A549 (cell line): ENCODE results near the gene DOCK9.

Source experiments
- CBX2 ChIP-seq: fragments of 200-600 bp; sonication (generic); IDR thresholded peaks from 2 replicates; pipeline ENCODE4 v1.6.1; 2016; ENCODE audit warnings: low read depth, mild to moderate bottlenecking, borderline replicate concordance
- CHD2 ChIP-seq: fragments of 150-350 bp; IDR thresholded peaks from 2 replicates; pipeline ENCODE4 v1.6.1; 2014; ENCODE audit warnings: low read length; ENCODE audit not compliant: partially characterized antibody
- EP300 ChIP-seq, 2 experiments: fragments of >200 bp; sonication (Bioruptor Twin); formaldehyde crosslinking; IDR thresholded peaks; 2 replicates in 1 of 2; 3 replicates in 1 of 2; pipeline ENCODE4 v1.6.1; 2016 to 2017
- HDAC2 ChIP-seq: fragments of 200-600 bp; sonication (generic); IDR thresholded peaks from 2 replicates; pipeline ENCODE4 v1.6.1; 2016
- HOXA7 ChIP-seq: fragments of 250-450 bp; sonication (Bioruptor Pico); IDR thresholded peaks from 2 replicates; pipeline ENCODE4 v1.5.0; 2020; ENCODE audit warnings: mild to moderate bottlenecking, moderate library complexity
- POLR2A ChIP-seq: IDR thresholded peaks from 2 replicates; pipeline ENCODE4 v1.6.1; 2012; ENCODE audit warnings: mild to moderate bottlenecking, low read length
- POLR2AphosphoS2 ChIP-seq: conservative IDR thresholded peaks from 2 replicates; pipeline ENCODE4 v1.6.1; 2012; ENCODE audit warnings: low read length, improper control_type of control experiment, inconsistent platforms
- RAD21 ChIP-seq, 2 experiments: fragments of >200 bp in 1 of 2; sonication (Bioruptor Twin) in 1 of 2; formaldehyde crosslinking in 1 of 2; IDR thresholded peaks in 1 of 2; conservative IDR thresholded peaks in 1 of 2; 2 replicates in 1 of 2; 3 replicates in 1 of 2; pipeline ENCODE4 v1.6.1; 2012 to 2018; ENCODE audit warnings: inconsistent platforms in 1 of 2
- RFX5 ChIP-seq: fragments of 450-650 bp; IDR thresholded peaks from 2 replicates; pipeline ENCODE4 v1.7.1; 2014; ENCODE audit warnings: antibody characterized with exemption, mild to moderate bottlenecking, moderate library complexity
- RNF2 ChIP-seq: fragments of 200-600 bp; sonication (generic); IDR thresholded peaks from 2 replicates; pipeline ENCODE4 v1.6.1; 2016; ENCODE audit warnings: low read depth, mild to moderate bottlenecking, antibody characterized with exemption, moderate library complexity, borderline replicate concordance
- TF ChIP-seq, protein P1 (sequence below): IDR thresholded peaks from 2 replicates; pipeline ENCODE4 v1.6.1; 2012
- TF ChIP-seq, protein P2 (sequence below): fragments of 200-600 bp; sonication (generic); IDR thresholded peaks from 2 replicates; pipeline ENCODE4 v1.6.1; 2016; ENCODE audit warnings: antibody characterized with exemption, mild to moderate bottlenecking, moderate library complexity
- TF ChIP-seq, protein P3 (sequence below): fragments of >200 bp; sonication (Bioruptor Twin); formaldehyde crosslinking; IDR thresholded peaks from 3 replicates; pipeline ENCODE4 v1.5.1; 2016
- TF ChIP-seq, protein P4 (sequence below): fragments of 250-450 bp; sonication (Bioruptor Pico); IDR thresholded peaks from 2 replicates; pipeline ENCODE4 v1.5.0; 2021; ENCODE audit warnings: mild to moderate bottlenecking, moderate library complexity, borderline replicate concordance

DNA sequence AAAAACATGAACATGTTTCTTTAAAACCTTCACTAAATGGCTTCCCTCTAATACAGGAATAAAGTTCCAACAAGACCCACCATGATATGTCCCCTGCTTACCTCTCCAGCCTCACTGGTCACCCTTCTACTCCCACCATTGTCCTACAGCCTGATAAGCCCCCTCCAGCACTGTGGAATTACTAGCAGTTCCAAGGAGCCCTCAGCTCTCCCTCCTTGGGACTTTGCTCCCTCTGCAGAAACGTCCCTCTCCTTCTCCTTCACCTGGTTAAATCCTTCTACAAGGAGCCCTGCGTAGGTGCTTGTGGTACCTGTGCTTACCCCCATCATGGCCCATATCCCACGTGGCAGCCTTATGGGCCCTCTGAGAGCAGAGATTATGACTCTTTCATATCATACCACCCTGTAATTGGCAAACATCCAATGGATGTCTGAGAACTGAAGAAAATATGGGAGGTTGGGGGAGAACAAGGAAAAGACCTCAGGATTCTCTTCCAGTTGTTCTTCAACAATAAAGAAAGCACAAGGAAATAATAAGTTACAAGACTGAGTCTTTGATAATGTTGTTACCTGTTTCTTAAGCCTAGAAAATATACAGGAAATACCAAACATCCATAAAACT, 26.1 kb upstream of the DOCK9 start:
- no peak for TF ChIP-seq CHD2
- TF ChIP-seq, protein P1, sequence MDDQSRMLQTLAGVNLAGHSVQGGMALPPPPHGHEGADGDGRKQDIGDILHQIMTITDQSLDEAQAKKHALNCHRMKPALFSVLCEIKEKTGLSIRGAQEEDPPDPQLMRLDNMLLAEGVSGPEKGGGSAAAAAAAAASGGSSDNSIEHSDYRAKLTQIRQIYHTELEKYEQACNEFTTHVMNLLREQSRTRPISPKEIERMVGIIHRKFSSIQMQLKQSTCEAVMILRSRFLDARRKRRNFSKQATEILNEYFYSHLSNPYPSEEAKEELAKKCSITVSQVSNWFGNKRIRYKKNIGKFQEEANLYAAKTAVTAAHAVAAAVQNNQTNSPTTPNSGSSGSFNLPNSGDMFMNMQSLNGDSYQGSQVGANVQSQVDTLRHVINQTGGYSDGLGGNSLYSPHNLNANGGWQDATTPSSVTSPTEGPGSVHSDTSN: no peak
- TF ChIP-seq HDAC2: no peak
- TF ChIP-seq RAD21 (conservative IDR thresholded peaks at IDR 0.05 in 1 of 2, IDR thresholded peaks at IDR 0.05 in 1 of 2): no peak
- TF ChIP-seq RNF2: no peak
- TF ChIP-seq, protein P2, sequence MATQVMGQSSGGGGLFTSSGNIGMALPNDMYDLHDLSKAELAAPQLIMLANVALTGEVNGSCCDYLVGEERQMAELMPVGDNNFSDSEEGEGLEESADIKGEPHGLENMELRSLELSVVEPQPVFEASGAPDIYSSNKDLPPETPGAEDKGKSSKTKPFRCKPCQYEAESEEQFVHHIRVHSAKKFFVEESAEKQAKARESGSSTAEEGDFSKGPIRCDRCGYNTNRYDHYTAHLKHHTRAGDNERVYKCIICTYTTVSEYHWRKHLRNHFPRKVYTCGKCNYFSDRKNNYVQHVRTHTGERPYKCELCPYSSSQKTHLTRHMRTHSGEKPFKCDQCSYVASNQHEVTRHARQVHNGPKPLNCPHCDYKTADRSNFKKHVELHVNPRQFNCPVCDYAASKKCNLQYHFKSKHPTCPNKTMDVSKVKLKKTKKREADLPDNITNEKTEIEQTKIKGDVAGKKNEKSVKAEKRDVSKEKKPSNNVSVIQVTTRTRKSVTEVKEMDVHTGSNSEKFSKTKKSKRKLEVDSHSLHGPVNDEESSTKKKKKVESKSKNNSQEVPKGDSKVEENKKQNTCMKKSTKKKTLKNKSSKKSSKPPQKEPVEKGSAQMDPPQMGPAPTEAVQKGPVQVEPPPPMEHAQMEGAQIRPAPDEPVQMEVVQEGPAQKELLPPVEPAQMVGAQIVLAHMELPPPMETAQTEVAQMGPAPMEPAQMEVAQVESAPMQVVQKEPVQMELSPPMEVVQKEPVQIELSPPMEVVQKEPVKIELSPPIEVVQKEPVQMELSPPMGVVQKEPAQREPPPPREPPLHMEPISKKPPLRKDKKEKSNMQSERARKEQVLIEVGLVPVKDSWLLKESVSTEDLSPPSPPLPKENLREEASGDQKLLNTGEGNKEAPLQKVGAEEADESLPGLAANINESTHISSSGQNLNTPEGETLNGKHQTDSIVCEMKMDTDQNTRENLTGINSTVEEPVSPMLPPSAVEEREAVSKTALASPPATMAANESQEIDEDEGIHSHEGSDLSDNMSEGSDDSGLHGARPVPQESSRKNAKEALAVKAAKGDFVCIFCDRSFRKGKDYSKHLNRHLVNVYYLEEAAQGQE: no peak
- no peak for TF ChIP-seq POLR2A
- TF ChIP-seq EP300 (IDR thresholded peaks at IDR 0.05): no peak
- TF ChIP-seq, protein P3, sequence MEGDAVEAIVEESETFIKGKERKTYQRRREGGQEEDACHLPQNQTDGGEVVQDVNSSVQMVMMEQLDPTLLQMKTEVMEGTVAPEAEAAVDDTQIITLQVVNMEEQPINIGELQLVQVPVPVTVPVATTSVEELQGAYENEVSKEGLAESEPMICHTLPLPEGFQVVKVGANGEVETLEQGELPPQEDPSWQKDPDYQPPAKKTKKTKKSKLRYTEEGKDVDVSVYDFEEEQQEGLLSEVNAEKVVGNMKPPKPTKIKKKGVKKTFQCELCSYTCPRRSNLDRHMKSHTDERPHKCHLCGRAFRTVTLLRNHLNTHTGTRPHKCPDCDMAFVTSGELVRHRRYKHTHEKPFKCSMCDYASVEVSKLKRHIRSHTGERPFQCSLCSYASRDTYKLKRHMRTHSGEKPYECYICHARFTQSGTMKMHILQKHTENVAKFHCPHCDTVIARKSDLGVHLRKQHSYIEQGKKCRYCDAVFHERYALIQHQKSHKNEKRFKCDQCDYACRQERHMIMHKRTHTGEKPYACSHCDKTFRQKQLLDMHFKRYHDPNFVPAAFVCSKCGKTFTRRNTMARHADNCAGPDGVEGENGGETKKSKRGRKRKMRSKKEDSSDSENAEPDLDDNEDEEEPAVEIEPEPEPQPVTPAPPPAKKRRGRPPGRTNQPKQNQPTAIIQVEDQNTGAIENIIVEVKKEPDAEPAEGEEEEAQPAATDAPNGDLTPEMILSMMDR: no peak
- no peak for TF ChIP-seq RFX5
- no peak for TF ChIP-seq POLR2AphosphoS2
- no peak for TF ChIP-seq HOXA7
- TF ChIP-seq, protein P4, sequence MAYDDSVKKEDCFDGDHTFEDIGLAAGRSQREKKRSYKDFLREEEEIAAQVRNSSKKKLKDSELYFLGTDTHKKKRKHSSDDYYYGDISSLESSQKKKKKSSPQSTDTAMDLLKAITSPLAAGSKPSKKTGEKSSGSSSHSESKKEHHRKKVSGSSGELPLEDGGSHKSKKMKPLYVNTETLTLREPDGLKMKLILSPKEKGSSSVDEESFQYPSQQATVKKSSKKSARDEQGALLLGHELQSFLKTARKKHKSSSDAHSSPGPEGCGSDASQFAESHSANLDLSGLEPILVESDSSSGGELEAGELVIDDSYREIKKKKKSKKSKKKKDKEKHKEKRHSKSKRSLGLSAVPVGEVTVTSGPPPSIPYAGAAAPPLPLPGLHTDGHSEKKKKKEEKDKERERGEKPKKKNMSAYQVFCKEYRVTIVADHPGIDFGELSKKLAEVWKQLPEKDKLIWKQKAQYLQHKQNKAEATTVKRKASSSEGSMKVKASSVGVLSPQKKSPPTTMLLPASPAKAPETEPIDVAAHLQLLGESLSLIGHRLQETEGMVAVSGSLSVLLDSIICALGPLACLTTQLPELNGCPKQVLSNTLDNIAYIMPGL: no peak
- no peak for TF ChIP-seq CBX2
